ENCODE measurements around the gene PWWP2B. TPM values are rescaled to one million over a fixed set of nuclear protein-coding genes. Genes with fewer than 3 reads are reported as not detected.

The PWWP2B gene
- total and polyA plus RNA-seq, 9 of the 15 experiments (the other 6 are each of a cell fraction or from before 2014, with no cell fraction given) = 0.07 to 9.2 (median 1.6) TPM; not detected in 1

GRCh38 chr10:132393695-132394181, 3.3 kb upstream of the PWWP2B start:
- Histone ChIP-seq H3K36me3 (ENCODE audit: control insufficient read depth, insufficient read depth, low read length) (no peaks in the 10 kb centered on the region; the same call in 2 of the 3 replicates), H3K9me3 (replicated peaks; ENCODE audit: control insufficient read depth, insufficient read depth, low read depth, low read length) (no peaks in the 10 kb centered on the region), H3K4me1 (replicated peaks in 1 of 2; ENCODE audit: control insufficient read depth in 2 of 2, insufficient read depth in 2 of 2, low read length in 2 of 2) (peaks cover 5 to 57% of the 10 kb centered on the region in 2 experiments; a peak in 3 of 5 replicates), H3K27ac (ENCODE audit: extremely low read depth, low read depth, low read length) (no peak overlapping the region), H3K4me3 (no peak overlapping the region), H4K20me1 (replicated peaks; ENCODE audit: control insufficient read depth, insufficient read depth, low read length) (no peaks in the 10 kb centered on the region), H3K9me1 (ENCODE audit: control insufficient read depth, insufficient read depth, low read length) (no peaks in the 10 kb centered on the region), H3K79me2 (ENCODE audit: control insufficient read depth, insufficient read depth, low read length) (peaks cover 12% of the 10 kb centered on the region; the same call in 2 of the 3 replicates), H3K4me2 (ENCODE audit: insufficient read depth, low read length) (no peak overlapping the region), H3K9ac (ENCODE audit: insufficient read depth in 1 of 2, low read depth in 2 of 2, low read length in 2 of 2) (0 out of 4 replicates have a peak overlapping the region, but pooled peaks of 1 of the 2 experiments have one; percentile 19), H3K27me3 (ENCODE audit: control insufficient read depth in 2 of 2, insufficient read depth in 2 of 2, low read length in 2 of 2) (no peaks in the 10 kb centered on the region), H2AFZ (ENCODE audit: low read depth, low read length) (no peak overlapping the region)
- CTCF ChIA-PET (ENCODE audit: low intra/inter-chr PET ratio) = interaction anchor here (0.6 kb wide), 1 partner anchor 36 kb away, joined by 3 read pairs; no protein-coding TSS in a partner anchor
- WGBS (ENCODE audit: insufficient coverage, low coverage, missing lambda C conversion rate) = 23% methylated on average over 2 of the region's 9 CpGs
- no TSS peak for BruUV-seq (replicated peaks)
- POLR2A ChIA-PET = interaction anchor here (0.6 kb wide), 1 partner anchor 44 kb away, joined by 4 read pairs; no protein-coding TSS in a partner anchor
- in situ Hi-C loops (cut with MboI) (loop anchor here (5.0 kb wide), 1 partner anchor 59 kb away; no protein-coding TSS in a partner anchor), intact Hi-C loops (cut with micrococcal nuclease) (loop anchor here (5.0 kb wide), 1 partner anchor 244 kb away; no protein-coding TSS in a partner anchor)
- TF ChIP-seq ZBTB9 (CRISPR knock-in tag; IDR thresholded peaks at IDR 0.05) = no peak
- TF ChIP-seq HMG20B (CRISPR knock-in tag; IDR thresholded peaks at IDR 0.05) = no peak
- no peak for TF ChIP-seq HNRNPH1 (optimal IDR thresholded peaks at IDR 0.05; ENCODE audit: low read depth, low read length)
- FAIRE-seq = no peak
- DNase-seq (ENCODE audit: extremely low read depth in 1 of 4, low spot score in 3 of 4) = no peak
- ATAC-seq = no peak

Measured in K562 (cell line).